Natural killer cell (primary cell): Measurements from ENCODE around the gene TUNAR. TPM values are rescaled to one million over a fixed set of nuclear protein-coding genes. Genes with fewer than 3 reads are reported as not detected.

Experiments
- total RNA-seq, 4 donors: library from RNA; stranded (reverse); fragments of 120-200 nt in 1 of 4; gene quantifications; one replicate each; pipeline versions ENCODE4 v1.2.3 to v1.2.4, GENCODE V29; 2013 to 2022

The TUNAR gene
- total RNA-seq, 3 donors from 2014 or later (not counting 1 experiment from before 2014, with no cell fraction given) = not detected

Other genes with a start within 250 kb of the TUNAR start
- not detected for gene TCL1B, start 190.4 kb upstream of the TUNAR start, total RNA-seq
- 1 to 10 TPM in 2 of 3 donors, not detected in 1; 1.6 to 1.7 TPM for gene TCL1A, start 162.7 kb upstream of the TUNAR start, total RNA-seq
- gene C14orf132, start 162.5 kb downstream of the TUNAR start, total RNA-seq = under 1 TPM in 2 of 3 donors, not detected in 1; 0.07 to 0.23 TPM